H9 (cell line): ENCODE results near the gene PCSK1. TPM values are rescaled to one million over a fixed set of nuclear protein-coding genes. Genes with fewer than 3 reads are reported as not detected.

Experiments
- DNase-seq: peaks from one replicate; pipeline ENCODE4 v3.0.0-alpha.2; 2017
- H2AFZ ChIP-seq: one replicate; pipeline ENCODE4 v1.6.1; 2013; ENCODE audit warnings: mild to moderate bottlenecking, low read length, control low read depth, moderate library complexity
- H2AK5ac ChIP-seq: 2 replicates; pipeline ENCODE4 v1.6.1; 2013; ENCODE audit warnings: low read length, control low read depth, mixed read lengths; ENCODE audit not compliant: insufficient read length
- H2BK120ac ChIP-seq: one replicate; pipeline ENCODE4 v1.6.1; 2013; ENCODE audit warnings: low read depth, mild to moderate bottlenecking, low read length, control low read depth, inconsistent platforms; ENCODE audit not compliant: poor library complexity, severe bottlenecking
- H2BK12ac ChIP-seq: 2 replicates; pipeline ENCODE4 v1.6.1; 2013; ENCODE audit warnings: low read length, control low read depth, mixed read lengths, low read depth; ENCODE audit not compliant: insufficient read length
- H2BK15ac ChIP-seq: 2 replicates; pipeline ENCODE4 v1.6.1; 2013; ENCODE audit warnings: low read depth, low read length, control low read depth
- H2BK20ac ChIP-seq: one replicate; pipeline ENCODE4 v1.6.1; 2013; ENCODE audit warnings: low read depth, mild to moderate bottlenecking, low read length, control low read depth, inconsistent platforms; ENCODE audit not compliant: poor library complexity, severe bottlenecking
- H2BK5ac ChIP-seq: 2 replicates; pipeline ENCODE4 v1.6.1; 2013; ENCODE audit warnings: low read length, control low read depth, mixed read lengths; ENCODE audit not compliant: insufficient read length
- H3K14ac ChIP-seq: 2 replicates; pipeline ENCODE4 v1.6.1; 2013; ENCODE audit warnings: low read length, control low read depth; ENCODE audit not compliant: insufficient read depth
- H3K18ac ChIP-seq: 2 replicates; pipeline ENCODE4 v1.6.1; 2013; ENCODE audit warnings: low read depth, mild to moderate bottlenecking, mixed read lengths, low read length, control low read depth; ENCODE audit not compliant: insufficient read length
- H3K23ac ChIP-seq: 2 replicates; pipeline ENCODE4 v1.6.1; 2013; ENCODE audit warnings: low read length, control low read depth, mixed read lengths, low read depth; ENCODE audit not compliant: insufficient read length
- H3K23me2 ChIP-seq: 2 replicates; pipeline ENCODE4 v1.6.1; 2013; ENCODE audit warnings: low read depth, mild to moderate bottlenecking, mixed read lengths, low read length, control low read depth; ENCODE audit not compliant: insufficient read length, poor library complexity, severe bottlenecking
- H3K27ac ChIP-seq: 2 replicates; pipeline ENCODE4 v1.5.1; 2013; ENCODE audit warnings: low read length, control low read depth, mixed read lengths, low read depth; ENCODE audit not compliant: insufficient read length
- H3K27me3 ChIP-seq: 2 replicates; pipeline ENCODE4 v1.6.1; 2013; ENCODE audit warnings: low read length, control low read depth, inconsistent platforms; ENCODE audit not compliant: insufficient read depth
- H3K4ac ChIP-seq: 2 replicates; pipeline ENCODE4 v1.6.1; 2013; ENCODE audit warnings: low read depth, mild to moderate bottlenecking, control low read depth, inconsistent platforms, low read length, moderate library complexity
- H3K4me1 ChIP-seq: 2 replicates; pipeline ENCODE4 v1.6.1; 2013; ENCODE audit warnings: low read length, control low read depth, inconsistent platforms; ENCODE audit not compliant: insufficient read depth
- H3K4me2 ChIP-seq: 2 replicates; pipeline ENCODE4 v1.6.1; 2013; ENCODE audit warnings: low read length, control low read depth, mixed read lengths; ENCODE audit not compliant: insufficient read length, insufficient read depth
- H3K56ac ChIP-seq: 2 replicates; pipeline ENCODE4 v1.6.1; 2013; ENCODE audit warnings: low read depth, mild to moderate bottlenecking, mixed read lengths, low read length, control low read depth; ENCODE audit not compliant: insufficient read length
- H3K79me1 ChIP-seq: 2 replicates; pipeline ENCODE4 v1.6.1; 2013; ENCODE audit warnings: low read depth, mild to moderate bottlenecking, moderate library complexity, low read length, control low read depth, inconsistent platforms; ENCODE audit not compliant: insufficient read depth, poor library complexity, severe bottlenecking
- H3K79me2 ChIP-seq: 2 replicates; pipeline ENCODE4 v1.6.1; 2013; ENCODE audit warnings: low read length, control low read depth, inconsistent platforms; ENCODE audit not compliant: insufficient read depth
- H3K9ac ChIP-seq: 2 replicates; pipeline ENCODE4 v1.6.1; 2013; ENCODE audit warnings: low read length, control low read depth, mixed read lengths; ENCODE audit not compliant: insufficient read length; ENCODE audit errors: extremely low read depth
- H3K9me3 ChIP-seq: one replicate; pipeline ENCODE4 v1.6.1; 2013; ENCODE audit warnings: low read depth, low read length, inconsistent platforms; ENCODE audit not compliant: control insufficient read depth
- H3T11ph ChIP-seq: one replicate; pipeline ENCODE4 v1.6.1; 2013; ENCODE audit warnings: mild to moderate bottlenecking, low read length, control low read depth, inconsistent platforms
- H4K20me1 ChIP-seq: one replicate; pipeline ENCODE4 v1.6.1; 2013; ENCODE audit not compliant: control insufficient read depth, insufficient read length, insufficient read depth
- H4K5ac ChIP-seq: 2 replicates; pipeline ENCODE4 v1.6.1; 2013; ENCODE audit warnings: low read depth, mild to moderate bottlenecking, mixed read lengths, low read length, control low read depth; ENCODE audit not compliant: insufficient read length
- H4K8ac ChIP-seq: replicated peaks from 2 replicates; pipeline ENCODE4 v1.6.1; 2013; ENCODE audit warnings: low read length, control low read depth, mixed read lengths, low read depth; ENCODE audit not compliant: insufficient read length
- H4K91ac ChIP-seq: 2 replicates; pipeline ENCODE4 v1.6.1; 2013; ENCODE audit warnings: low read depth, mild to moderate bottlenecking, moderate library complexity, mixed read lengths, low read length, control low read depth; ENCODE audit not compliant: insufficient read length
- H3K27ac Mint-ChIP-seq, 3 experiments: 2 replicates in 2 of 3; 3 replicates in 1 of 3; pipeline ENCODE4 v1.8.0; 2020 to 2021; ENCODE audit warnings: mixed read lengths in 3 of 3, mild to moderate bottlenecking in 1 of 3, moderate library complexity in 1 of 3
- H3K27me3 Mint-ChIP-seq: 2 replicates; pipeline ENCODE4 v1.8.0; 2021; ENCODE audit warnings: low read depth, mild to moderate bottlenecking, moderate library complexity, mixed read lengths
- H3K36me3 Mint-ChIP-seq, 3 experiments: 2 replicates in 2 of 3; 3 replicates in 1 of 3; pipeline ENCODE4 v1.8.0; 2020 to 2021; ENCODE audit warnings: low read depth in 3 of 3, mixed read lengths in 3 of 3; ENCODE audit not compliant: insufficient read depth in 1 of 3
- H3K4me1 Mint-ChIP-seq, 2 experiments: 2 replicates each; pipeline ENCODE4 v1.8.0; 2020; ENCODE audit warnings: mixed read lengths in 2 of 2
- H3K4me3 Mint-ChIP-seq, 2 experiments: 2 replicates in 1 of 2; 3 replicates in 1 of 2; pipeline ENCODE4 v1.8.0; 2020 to 2021; ENCODE audit warnings: mild to moderate bottlenecking in 2 of 2, mixed read lengths in 2 of 2, moderate library complexity in 1 of 2
- H3K9me3 Mint-ChIP-seq, 2 experiments: 2 replicates in 1 of 2; 3 replicates in 1 of 2; pipeline ENCODE4 v1.8.0; 2020; ENCODE audit warnings: mild to moderate bottlenecking in 2 of 2, mixed read lengths in 2 of 2, moderate library complexity in 1 of 2
- WGBS: extraction: QIAGEN DNeasy Blood & Tissue Kit; methylation state at CpG from one replicate; pipeline ENCODE4 v1.1.7; 2013; ENCODE audit warnings: missing lambda C conversion rate, low lambda C conversion rate, mixed read lengths; ENCODE audit not compliant: insufficient read length; ENCODE audit errors: extremely low coverage; 5-methylcytosine and 5-hydroxymethylcytosine counted together
- total RNA-seq: library from RNA; stranded (reverse); gene quantifications from 2 replicates; pipeline ENCODE4 v1.2.1, GENCODE V29; 2021
- TF ChIP-seq, protein P1 (sequence below): fragments of 200-600 bp; sonication (generic); conservative IDR thresholded peaks from 3 replicates; pipeline ENCODE4 v1.8.0; 2021; ENCODE audit warnings: antibody characterized with exemption, mild to moderate bottlenecking

Gene PCSK1
- total RNA-seq, 1 experiment from 2014 or later = 2.9 TPM

DNA sequence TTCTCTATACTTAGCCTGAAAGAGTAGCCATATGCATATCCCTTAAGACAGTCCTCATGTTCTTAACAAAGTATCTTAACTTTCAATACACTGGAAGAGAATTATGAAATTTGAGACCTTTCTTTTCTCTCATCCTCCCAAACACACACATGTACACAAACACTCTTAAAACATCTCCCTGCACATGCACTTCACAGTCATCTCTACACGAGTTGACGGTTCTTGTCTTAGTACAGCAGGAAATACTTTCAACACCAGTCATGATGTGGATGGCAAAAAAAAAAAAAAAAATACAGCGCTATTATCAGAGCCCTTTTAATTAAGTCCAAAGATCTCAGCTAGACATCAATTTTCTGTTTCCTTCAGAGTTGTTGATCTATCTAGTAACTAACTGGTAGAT is 43.6 kb upstream of the PCSK1 start:
- no peak overlapping the region for H2BK12ac ChIP-seq
- H3K4me1 ChIP-seq = no peaks in the 10 kb centered on the region
- H3K9ac ChIP-seq = no peak overlapping the region
- Mint-ChIP-seq H3K27ac (no peak overlapping the region), H3K36me3 (no peaks in the 10 kb centered on the region), H3K4me3 (no peak overlapping the region), H3K4me1 (peaks cover 2 to 4% of the 10 kb centered on the region in 2 experiments; a peak in 2 of 4 replicates), H3K27me3 (no peaks in the 10 kb centered on the region), H3K9me3 (no peaks in the 10 kb centered on the region)
- H3K18ac ChIP-seq = no peak overlapping the region
- H2BK15ac ChIP-seq = no peak overlapping the region
- no peak overlapping the region for H3K23ac ChIP-seq
- H2AK5ac ChIP-seq = no peak overlapping the region
- no peaks in the 10 kb centered on the region for H3K23me2 ChIP-seq
- no peak overlapping the region for H4K8ac ChIP-seq
- H4K5ac ChIP-seq = no peak overlapping the region
- H4K20me1 ChIP-seq = no peaks in the 10 kb centered on the region
- no peak overlapping the region for H3K56ac ChIP-seq
- DNase-seq = no peak
- no peak overlapping the region for H2BK5ac ChIP-seq
- H3K14ac ChIP-seq = no peak overlapping the region
- H3T11ph ChIP-seq = no peak overlapping the region
- TF ChIP-seq, protein P1, sequence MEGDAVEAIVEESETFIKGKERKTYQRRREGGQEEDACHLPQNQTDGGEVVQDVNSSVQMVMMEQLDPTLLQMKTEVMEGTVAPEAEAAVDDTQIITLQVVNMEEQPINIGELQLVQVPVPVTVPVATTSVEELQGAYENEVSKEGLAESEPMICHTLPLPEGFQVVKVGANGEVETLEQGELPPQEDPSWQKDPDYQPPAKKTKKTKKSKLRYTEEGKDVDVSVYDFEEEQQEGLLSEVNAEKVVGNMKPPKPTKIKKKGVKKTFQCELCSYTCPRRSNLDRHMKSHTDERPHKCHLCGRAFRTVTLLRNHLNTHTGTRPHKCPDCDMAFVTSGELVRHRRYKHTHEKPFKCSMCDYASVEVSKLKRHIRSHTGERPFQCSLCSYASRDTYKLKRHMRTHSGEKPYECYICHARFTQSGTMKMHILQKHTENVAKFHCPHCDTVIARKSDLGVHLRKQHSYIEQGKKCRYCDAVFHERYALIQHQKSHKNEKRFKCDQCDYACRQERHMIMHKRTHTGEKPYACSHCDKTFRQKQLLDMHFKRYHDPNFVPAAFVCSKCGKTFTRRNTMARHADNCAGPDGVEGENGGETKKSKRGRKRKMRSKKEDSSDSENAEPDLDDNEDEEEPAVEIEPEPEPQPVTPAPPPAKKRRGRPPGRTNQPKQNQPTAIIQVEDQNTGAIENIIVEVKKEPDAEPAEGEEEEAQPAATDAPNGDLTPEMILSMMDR = no peak
- H3K9me3 ChIP-seq = no peaks in the 10 kb centered on the region
- no peaks in the 10 kb centered on the region for H3K27me3 ChIP-seq
- H3K79me2 ChIP-seq = no peaks in the 10 kb centered on the region
- no peak overlapping the region for H2BK20ac ChIP-seq
- H3K27ac ChIP-seq = no peak overlapping the region
- no peak overlapping the region for H2BK120ac ChIP-seq
- no peak overlapping the region for H3K4ac ChIP-seq
- H3K4me2 ChIP-seq = no peak overlapping the region
- no peaks in the 10 kb centered on the region for H3K79me1 ChIP-seq
- no CpG with 5 or more reads among the region's 3 CpGs for WGBS
- H4K91ac ChIP-seq = no peak overlapping the region
- no peak overlapping the region for H2AFZ ChIP-seq
